GM18511 (cell line): ENCODE results near the gene CHIT1.

Experiments used
- ATAC-seq: cut with Tn5 transposase; IDR thresholded peaks from one replicate; pipeline ENCODE4 v1.9.1; 2021; ENCODE audit warnings: mild to moderate bottlenecking, moderate library complexity; ENCODE audit not compliant: unreplicated experiment

CHIT1 gene

GRCh38 chr1:203190949-203191348 is 38.5 kb downstream of the CHIT1 start:
- no peak for ATAC-seq

GRCh38 chr1:203189951-203190352 is 39.5 kb downstream of the CHIT1 start:
- no peak for ATAC-seq

GRCh38 chr1:203188686-203189232 is 40.7 kb downstream of the CHIT1 start:
- ATAC-seq: no peak

DNA sequence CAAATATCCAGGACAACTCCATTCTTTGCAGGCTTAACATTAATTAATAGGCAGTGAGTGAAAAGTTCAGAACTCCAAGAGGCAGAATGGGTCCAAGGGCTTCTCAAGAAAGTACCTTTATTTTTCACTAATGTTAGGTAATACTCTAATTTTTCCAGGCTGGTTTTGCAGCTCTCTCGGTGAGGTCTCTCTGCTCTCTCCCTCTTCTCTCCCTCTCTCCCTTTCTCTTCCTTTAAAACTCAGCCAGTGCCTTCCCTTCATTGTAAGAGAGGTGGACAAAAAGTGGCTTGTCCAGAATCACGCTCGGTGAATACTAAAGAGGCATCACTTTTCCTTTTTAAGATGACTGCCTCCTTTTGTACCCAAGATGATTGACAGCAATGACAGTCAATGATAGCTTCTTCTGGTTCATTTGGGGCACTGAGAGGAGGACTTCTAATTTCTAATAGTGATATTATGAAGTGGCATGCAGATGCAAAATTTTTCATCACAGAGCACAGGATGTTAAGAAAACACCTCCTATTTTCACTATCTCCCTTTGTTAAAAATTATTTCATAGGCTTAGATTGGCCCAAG is 41.7 kb downstream of the CHIT1 start:
- ATAC-seq: no peak

GRCh38 chr1:203187304-203187685 is 42.2 kb downstream of the CHIT1 start:
- ATAC-seq: no peak

DNA sequence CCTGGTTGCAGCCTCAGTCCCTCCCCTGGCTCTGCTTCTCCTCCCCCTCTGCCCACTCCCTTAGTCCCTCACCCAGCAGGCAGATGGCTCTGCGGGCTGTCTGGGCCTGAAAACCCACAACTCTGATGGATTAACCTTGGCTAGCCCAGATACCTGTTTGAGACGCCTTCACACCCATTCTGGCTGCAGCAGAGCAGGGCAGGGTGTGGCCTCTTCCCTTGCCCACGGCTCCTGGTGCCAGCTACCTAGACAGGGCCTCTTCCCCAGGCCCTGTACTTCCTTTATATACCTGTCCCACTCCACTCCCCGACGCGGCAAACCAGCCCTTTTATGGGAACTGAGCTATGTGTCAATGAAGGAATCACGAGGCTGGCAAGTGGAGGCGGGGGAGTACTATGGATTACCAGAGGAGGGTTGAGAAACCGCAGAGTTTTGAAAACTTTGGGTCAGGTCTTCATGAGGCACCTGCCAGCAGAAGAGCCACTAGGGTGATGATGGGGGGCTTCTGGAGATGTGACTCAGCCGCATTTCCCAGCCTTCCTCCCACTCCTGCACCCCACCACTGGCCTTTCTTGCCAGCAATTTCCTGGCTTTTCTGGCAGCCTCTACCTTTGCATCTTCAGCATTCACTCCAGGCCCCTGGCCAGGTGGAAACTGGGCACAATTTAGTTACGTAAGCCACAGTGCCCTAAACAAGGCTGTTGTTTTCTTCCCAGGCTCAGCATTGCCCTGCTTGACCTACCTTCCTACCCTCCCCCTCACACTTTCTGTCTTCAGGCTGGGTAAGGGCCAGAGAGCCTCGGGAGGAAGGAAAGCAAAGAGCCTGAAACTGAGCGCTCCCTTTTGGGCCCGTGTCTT is 42.8 kb downstream of the CHIT1 start, which contains the start of gene CHI3L1:
Gene CHI3L1 (minus strand): TSS at position 259 of the 858 bp plus-strand sequence. CDS start 81 bp downstream, at position 178.
- ATAC-seq: no peak

DNA sequence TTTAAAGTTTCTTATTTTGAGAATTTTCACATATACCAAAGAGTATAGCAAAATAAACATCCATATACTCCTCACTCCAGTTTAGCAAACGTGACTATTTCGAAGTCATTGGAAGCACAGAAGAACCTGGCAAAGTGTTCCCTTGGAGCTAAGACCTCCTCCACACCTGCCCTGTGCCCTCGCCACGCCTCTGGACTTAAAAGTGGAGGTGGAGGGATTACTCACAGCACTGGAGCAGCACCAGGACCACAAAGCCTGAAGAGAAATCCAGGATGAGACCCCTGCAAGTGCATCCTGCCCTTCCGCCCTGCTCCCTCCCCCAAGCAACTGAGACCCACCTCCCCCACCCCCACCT is 43.4 kb downstream of the CHIT1 start:
- no peak for ATAC-seq

GRCh38 chr1:203185585-203185984 is 43.9 kb downstream of the CHIT1 start:
- ATAC-seq: no peak

GRCh38 chr1:203185061-203185461 is 44.4 kb downstream of the CHIT1 start:
- no peak for ATAC-seq

- no peak for ATAC-seq
Observed at GRCh38 chr1:203184467-203184866, 45.0 kb downstream of the CHIT1 start.

DNA sequence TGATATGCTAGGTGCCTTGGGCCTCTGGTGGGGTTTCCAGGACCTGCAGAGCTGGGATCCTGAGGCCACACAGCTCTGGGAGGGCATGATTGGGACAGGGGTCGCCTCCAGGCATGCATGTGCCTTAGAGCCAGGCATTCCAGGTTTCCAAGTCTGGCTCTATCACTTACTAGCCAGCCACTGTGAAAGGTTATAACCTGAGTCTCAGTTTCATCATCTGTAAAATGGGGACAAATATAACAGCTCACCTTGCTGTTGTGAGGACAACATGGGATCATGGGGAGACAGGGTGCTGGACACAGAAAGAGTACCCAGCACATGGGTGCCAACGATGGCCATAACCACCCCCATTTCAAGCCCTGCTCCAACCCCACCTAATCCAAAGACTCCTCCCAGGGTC is 45.6 kb downstream of the CHIT1 start:
- ATAC-seq: no peak

DNA sequence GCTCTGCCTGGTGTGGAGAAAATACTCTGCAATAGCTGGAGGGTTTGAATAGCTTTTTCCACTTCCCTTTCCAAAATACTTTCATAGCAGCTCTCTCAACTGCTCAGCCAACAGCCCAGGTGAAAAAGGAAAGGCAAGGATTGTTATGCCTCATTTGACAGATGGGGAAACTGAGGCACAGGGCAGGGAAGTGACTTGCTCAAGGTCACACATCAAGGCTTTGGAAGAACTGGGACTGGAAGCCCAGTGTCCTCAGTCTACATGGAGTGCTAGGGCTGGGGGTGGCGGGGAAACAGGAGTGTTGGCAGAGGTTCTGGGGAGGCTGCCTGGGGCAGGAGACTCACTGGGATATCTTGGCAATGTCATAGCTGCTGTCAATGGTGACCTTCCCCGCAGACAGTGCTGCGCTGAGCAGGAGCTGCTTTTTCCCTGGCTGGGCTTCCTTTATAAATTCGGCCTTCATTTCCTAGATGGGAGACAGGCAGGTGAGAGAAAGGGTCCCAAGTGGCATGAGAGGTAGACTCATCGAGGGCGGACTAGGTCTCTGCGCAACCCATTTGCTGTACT is 47.0 kb downstream of the CHIT1 start:
- ATAC-seq: no peak

DNA sequence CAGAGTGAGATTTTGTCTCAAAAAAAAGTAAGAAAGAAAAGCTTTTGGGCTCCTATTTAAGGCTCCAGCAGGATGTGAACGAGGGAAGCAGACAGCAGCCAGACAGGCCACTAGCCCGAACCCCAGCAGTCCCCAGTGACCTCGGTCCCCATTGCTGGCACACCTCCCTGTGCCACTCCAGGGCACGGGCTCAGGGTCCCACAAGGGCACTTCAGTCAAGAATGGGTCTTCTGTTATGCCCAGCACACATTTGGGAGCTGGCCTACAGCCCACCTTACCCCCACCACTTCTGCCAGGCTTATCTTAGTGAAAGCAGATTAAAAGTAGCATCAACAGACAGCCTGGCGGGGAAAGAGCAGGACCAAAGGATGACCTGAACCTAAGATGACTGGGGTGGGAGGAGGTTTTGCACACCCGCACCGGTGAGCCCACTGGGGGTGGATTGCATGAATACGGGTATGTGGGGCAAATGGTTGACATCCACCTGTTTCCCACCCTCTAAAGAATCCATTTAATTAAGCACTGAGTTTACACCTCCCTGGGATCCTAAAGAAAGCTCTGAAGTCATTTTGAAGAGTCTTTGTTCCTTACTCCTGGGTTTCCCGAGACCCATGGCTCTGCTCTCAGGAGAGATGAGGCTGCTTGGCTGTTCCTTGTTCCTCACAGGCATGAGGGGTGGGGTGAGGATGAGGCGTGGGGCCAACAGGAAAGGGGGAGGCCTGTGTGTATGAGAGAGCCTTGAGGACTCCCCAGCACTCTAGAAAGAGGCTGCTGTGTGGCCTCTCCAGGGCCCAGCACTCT is 47.7 kb downstream of the CHIT1 start:
- ATAC-seq: no peak

GRCh38 chr1:203180611-203181330 is 48.7 kb downstream of the CHIT1 start:
- no peak for ATAC-seq

DNA sequence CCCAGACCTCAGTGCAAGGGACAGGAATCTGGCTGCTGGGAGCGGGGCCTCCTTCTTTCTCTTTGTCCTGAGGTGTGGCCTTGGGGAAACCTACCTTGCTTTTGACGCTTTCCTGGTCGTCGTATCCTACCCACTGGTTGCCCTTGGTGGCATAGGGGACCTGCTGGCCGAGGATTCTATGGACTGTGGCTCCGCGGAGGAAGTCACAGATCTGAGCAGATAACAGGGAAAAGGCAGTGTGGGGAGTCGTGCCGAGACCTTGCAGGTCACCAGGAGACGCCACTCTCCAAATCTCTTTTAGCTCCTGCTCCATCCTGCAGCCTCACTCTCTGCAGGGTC is 49.8 kb downstream of the CHIT1 start:
- no peak for ATAC-seq

DNA sequence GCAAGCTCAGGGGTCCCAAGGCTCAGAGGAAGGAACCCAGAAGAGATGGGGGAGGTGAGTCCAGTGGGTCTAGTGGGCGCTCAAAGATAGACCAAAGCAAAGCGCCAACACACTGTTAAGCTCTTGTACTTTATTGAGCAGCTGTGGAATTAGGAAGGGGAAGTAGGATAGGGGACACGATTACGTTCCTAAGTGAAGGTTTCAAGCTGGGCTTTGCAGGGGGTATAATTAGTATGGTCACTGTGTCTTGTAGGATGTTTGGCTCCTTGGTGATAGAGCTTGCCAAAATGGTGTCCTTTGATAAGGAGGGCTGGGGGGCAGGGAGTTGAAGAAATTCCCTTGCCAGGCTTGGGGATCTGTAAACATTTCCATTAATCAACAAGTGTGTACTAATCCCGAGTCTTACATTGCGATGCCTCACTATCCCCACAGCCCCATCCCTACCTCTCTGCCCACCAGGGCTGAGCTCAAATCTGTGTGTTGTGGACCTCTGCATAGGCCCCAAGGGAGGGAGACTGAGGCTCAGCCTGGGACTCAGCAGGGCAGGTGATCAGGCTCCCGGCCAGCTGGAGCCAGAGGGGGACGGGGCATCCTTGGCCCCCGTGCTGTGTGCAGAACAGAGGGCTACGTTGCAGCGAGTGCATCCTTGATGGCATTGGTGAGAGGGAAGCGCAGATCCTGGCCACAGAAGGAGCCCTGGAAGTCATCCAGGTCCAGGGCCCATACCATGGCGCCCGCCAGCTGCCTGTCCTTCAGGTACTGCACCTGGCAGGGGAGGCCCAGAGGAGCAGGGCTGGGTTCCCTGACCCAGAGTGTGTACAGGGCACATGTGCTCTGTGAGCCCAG is 50.4 kb downstream of the CHIT1 start:
- ATAC-seq: no peak

DNA sequence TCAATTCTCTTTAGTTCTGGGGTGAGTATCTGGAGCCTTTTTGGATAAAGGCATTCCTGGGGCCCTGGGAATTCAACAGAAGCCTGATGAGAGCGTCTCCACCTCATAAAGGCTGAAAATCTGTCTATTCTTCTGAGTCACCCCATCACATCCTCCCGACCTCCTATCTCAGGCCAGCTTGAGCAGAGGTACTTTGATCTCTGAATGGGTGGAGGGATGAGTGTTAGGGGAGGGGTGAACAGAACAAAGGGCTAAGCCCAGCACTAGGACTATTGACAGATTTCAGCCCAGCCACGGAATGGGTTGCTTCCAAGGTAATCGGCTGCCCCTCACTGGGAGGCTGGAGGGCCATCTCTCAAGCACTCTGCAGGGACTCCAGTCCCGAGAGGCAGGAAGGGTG is 51.4 kb downstream of the CHIT1 start:
- ATAC-seq: no peak

GRCh38 chr1:203177470-203178039 is 51.9 kb downstream of the CHIT1 start:
- ATAC-seq: no peak

- ATAC-seq: no peak
Observed at GRCh38 chr1:203177036-203177405, 52.5 kb downstream of the CHIT1 start.
